ENCODE data around the gene PARD6G.

GRCh38 chr18:80250740-80251364, 3.5 kb upstream of the PARD6G start:
- TF ChIP-seq TAF1 (IDR thresholded peaks at IDR 0.05; ENCODE audit: low read depth, low read length) (no peak), POLR2AphosphoS5 (IDR thresholded peaks at IDR 0.05; ENCODE audit: low read depth, low read length) (no peak), POLR2A (IDR thresholded peaks at IDR 0.05; ENCODE audit: low read depth, low read length) (no peak), SPI1 (IDR thresholded peaks at IDR 0.05; ENCODE audit: low read depth, low read length) (no peak)
